HCT116 (cell line): ENCODE measurements around the gene DSPP. TPM values are rescaled to one million over a fixed set of nuclear protein-coding genes. Genes with fewer than 3 reads are reported as not detected.

Experiments
- ATAC-seq: fragments of 200-7000 bp; cut with Tn5 transposase; 2 replicates; pipeline ENCODE4 v1.9.1; 2020; ENCODE audit warnings: mild to moderate bottlenecking, moderate library complexity
- BruUV-seq: library from RNA; stranded (reverse); fragments of 400-500 nt; replicated peaks from 2 replicates; lab custom pipeline; 2021; lab: Mats Ljungman, UMichigan
- CTCF ChIA-PET: fragments of 300-600 bp; sonication (Branson Sonifier 250); formaldehyde crosslinking; loops from one replicate; lab custom pipeline; 2021; ENCODE audit warnings: antibody characterized with exemption; lab: Charles Lee
- POLR2A ChIA-PET: fragments of 300-600, 350-600 bp; sonication (Branson Sonifier 250); formaldehyde crosslinking; loops from one replicate; lab custom pipeline; 2021; ENCODE audit warnings: antibody characterized with exemption; lab: Charles Lee
- RAD21 ChIA-PET, 2 experiments: fragments of 300-600 bp; sonication (Branson Sonifier 250); formaldehyde crosslinking; loops; one replicate each; lab custom pipeline; 2023; ENCODE audit warnings: low total read pairs in 2 of 2; ENCODE audit not compliant: uncharacterized antibody in 2 of 2, unreplicated experiment in 2 of 2, low non-redundant PET in 1 of 2; lab: Charles Lee
- DNase-seq: peaks from one replicate; pipeline ENCODE4 v3.0.0-alpha.2; 2010; ENCODE audit warnings: low read depth, low spot score
- H2AFZ ChIP-seq: fragments of 200-600 bp; shearing (Covaris generic), sonication (generic); 2 replicates; pipeline ENCODE4 v1.6.1; 2017; ENCODE audit warnings: low read depth, mixed run types, mixed read lengths, antibody characterized with exemption, low read length; ENCODE audit not compliant: poor library complexity, severe bottlenecking
- H3K27ac ChIP-seq: 2 replicates; pipeline ENCODE4 v1.5.1; 2012; ENCODE audit warnings: low read depth, low read length
- H3K27me3 ChIP-seq: fragments of 200-600 bp; sonication (generic); 2 replicates; pipeline ENCODE4 v1.6.1; 2016; ENCODE audit warnings: mixed run types, low read length, mixed read lengths; ENCODE audit not compliant: insufficient read depth
- H3K36me3 ChIP-seq, 2 experiments: fragments of 200-500 bp in 1 of 2; fragments of 200-600 bp in 1 of 2; sonication (Bioruptor generic) in 1 of 2; sonication (generic) in 1 of 2; 2 replicates each; pipeline versions ENCODE4 v1.5.1 to v1.6.1; 2014 to 2016; ENCODE audit warnings: low read length in 2 of 2, inconsistent platforms in 1 of 2, mixed read lengths in 1 of 2, mixed run types in 1 of 2; ENCODE audit not compliant: insufficient read depth in 2 of 2, control insufficient read depth in 1 of 2
- H3K4me1 ChIP-seq, 2 experiments: fragments of 200-600 bp in 1 of 2; sonication (generic) in 1 of 2; 2 replicates each; pipeline versions ENCODE4 v1.5.1 to v1.6.1; 2012 to 2017; ENCODE audit warnings: low read length in 2 of 2, inconsistent platforms in 1 of 2, mild to moderate bottlenecking in 1 of 2, mixed read lengths in 1 of 2, mixed run types in 1 of 2, moderate library complexity in 1 of 2; ENCODE audit not compliant: insufficient read depth in 2 of 2, control insufficient read depth in 1 of 2
- H3K4me2 ChIP-seq: fragments of 200-600 bp; sonication (generic); 2 replicates; pipeline ENCODE4 v1.6.1; 2017; ENCODE audit warnings: mixed run types, low read length, mixed read lengths
- H3K4me3 ChIP-seq, 2 experiments: fragments of 200-600 bp in 1 of 2; sonication (generic) in 1 of 2; replicated peaks in 1 of 2; 2 replicates each; pipeline ENCODE4 v1.5.1; 2011 to 2016; ENCODE audit warnings: low read length in 2 of 2, control low read depth in 1 of 2, low read depth in 1 of 2, mild to moderate bottlenecking in 1 of 2, mixed read lengths in 1 of 2, mixed run types in 1 of 2
- H3K79me2 ChIP-seq: fragments of 200-600 bp; sonication (generic); 2 replicates; pipeline ENCODE4 v1.6.1; 2017; ENCODE audit warnings: mild to moderate bottlenecking, mixed run types, low read length, moderate library complexity, mixed read lengths; ENCODE audit not compliant: insufficient read depth
- H3K9ac ChIP-seq: fragments of 200-600 bp; sonication (generic); 2 replicates; pipeline ENCODE4 v1.6.1; 2016; ENCODE audit warnings: low read length, mixed read lengths
- H3K9me2 ChIP-seq: fragments of 200-600 bp; sonication (generic), shearing (Covaris generic); 2 replicates; pipeline ENCODE4 v1.6.1; 2017; ENCODE audit warnings: mixed run types, mild to moderate bottlenecking, moderate library complexity; ENCODE audit not compliant: insufficient read depth
- H3K9me3 ChIP-seq, 2 experiments: fragments of 200-500 bp in 1 of 2; fragments of 200-600 bp in 1 of 2; sonication (Bioruptor generic) in 1 of 2; sonication (generic) in 1 of 2; 2 replicates each; pipeline ENCODE4 v1.6.1; 2014 to 2017; ENCODE audit warnings: low read length in 2 of 2, mixed read lengths in 2 of 2, inconsistent platforms in 1 of 2, low read depth in 1 of 2, mild to moderate bottlenecking in 1 of 2, mixed run types in 1 of 2, moderate library complexity in 1 of 2; ENCODE audit not compliant: control insufficient read depth in 1 of 2, insufficient read depth in 1 of 2
- H4K20me1 ChIP-seq: fragments of 200-600 bp; sonication (generic), shearing (Covaris generic); 2 replicates; pipeline ENCODE4 v1.6.1; 2017; ENCODE audit warnings: mixed run types, mild to moderate bottlenecking, moderate library complexity; ENCODE audit not compliant: insufficient read depth
- CTCF ChIP-seq, 3 experiments: fragments of 200-600 bp in 1 of 3; sonication (generic) in 1 of 3; IDR thresholded peaks in 2 of 3; conservative IDR thresholded peaks in 1 of 3; 2 replicates each; pipeline ENCODE4 v1.5.1; 2012 to 2017; ENCODE audit warnings: low read depth in 2 of 3, low read length in 2 of 3, antibody characterized with exemption in 1 of 3, borderline replicate concordance in 1 of 3, control low read depth in 1 of 3, mild to moderate bottlenecking in 1 of 3, mixed read lengths in 1 of 3, mixed run types in 1 of 3, moderate library complexity in 1 of 3; ENCODE audit not compliant: insufficient read depth in 1 of 3
- EGR1 ChIP-seq: IDR thresholded peaks from 2 replicates; pipeline ENCODE4 v1.6.1; 2012; ENCODE audit warnings: low read depth
- ELF1 ChIP-seq: IDR thresholded peaks from 2 replicates; pipeline ENCODE4 v1.6.1; 2012; ENCODE audit warnings: low read depth, borderline replicate concordance
- EZH2 ChIP-seq: fragments of 200-600 bp; sonication (generic); IDR thresholded peaks from 2 replicates; pipeline ENCODE4 v1.6.1; 2017; ENCODE audit warnings: antibody characterized with exemption, mixed run types
- JUND ChIP-seq: IDR thresholded peaks from 2 replicates; pipeline ENCODE4 v1.6.1; 2012
- MAX ChIP-seq: IDR thresholded peaks from 2 replicates; pipeline ENCODE4 v1.6.1; 2012
- POLR2AphosphoS5 ChIP-seq: IDR thresholded peaks from 2 replicates; pipeline ENCODE4 v1.6.1; 2011; ENCODE audit warnings: mild to moderate bottlenecking, low read depth, low read length, moderate library complexity
- REST ChIP-seq: IDR thresholded peaks from 2 replicates; pipeline ENCODE4 v1.6.1; 2012; ENCODE audit warnings: low read depth
- ZBTB33 ChIP-seq: IDR thresholded peaks from 2 replicates; pipeline ENCODE4 v1.6.1; 2011; ENCODE audit warnings: mild to moderate bottlenecking, low read length, moderate library complexity; ENCODE audit not compliant: insufficient replicate concordance; ENCODE audit errors: extremely low read depth
- ZFX ChIP-seq: fragments of 450-650 bp; IDR thresholded peaks from 2 replicates; pipeline ENCODE4 v1.6.1; 2017
- ZNF274 ChIP-seq: fragments of 200-500 bp; sonication (Bioruptor generic); IDR thresholded peaks from 2 replicates; pipeline ENCODE4 v1.6.1; 2014; ENCODE audit warnings: mild to moderate bottlenecking, low read depth, low read length, inconsistent platforms
- intact Hi-C: fragments of 100-400 bp; cut with micrococcal nuclease; formaldehyde crosslinking; loops from 2 replicates; pipeline ENCODE4 v1.10.0; 2022
- total RNA-seq: library from RNA; stranded (reverse); gene quantifications from one replicate; pipeline ENCODE4 v1.2.1, GENCODE V29; 2021; ENCODE audit not compliant: unreplicated experiment

DSPP gene
- total RNA-seq, 1 experiment from 2014 or later: not detected

- Histone ChIP-seq H3K9me3 (no peaks in the 10 kb centered on the region), H3K9me2 (no peaks in the 10 kb centered on the region), H3K79me2 (no peaks in the 10 kb centered on the region), H3K36me3 (no peaks in the 10 kb centered on the region), H3K9ac (no peak overlapping the region), H2AFZ (no peak overlapping the region), H3K4me1 (no peaks in the 10 kb centered on the region), H3K4me3 (no peak overlapping the region), H4K20me1 (no peaks in the 10 kb centered on the region), H3K27ac (no peak overlapping the region), H3K27me3 (no peaks in the 10 kb centered on the region), H3K4me2 (no peak overlapping the region)
- TF ChIP-seq JUND (no peak), ELF1 (no peak), MAX (no peak), POLR2AphosphoS5 (no peak), EGR1 (no peak), ZNF274 (no peak), REST (no peak), CTCF (IDR thresholded peaks at IDR 0.05 in 2 of 3, conservative IDR thresholded peaks at IDR 0.05 in 1 of 3; ENCODE audit: borderline replicate concordance in 1 of 3, insufficient read depth in 1 of 3, low read depth in 2 of 3, low read length in 2 of 3) (no peak), EZH2 (no peak), ZBTB33 (no peak), ZFX (no peak)
- DNase-seq: no peak
- intact Hi-C loops: no loop called here
- no TSS peak for BruUV-seq
- no peak for ATAC-seq
- POLR2A ChIA-PET: no interaction called here
- CTCF ChIA-PET: no interaction called here
- RAD21 ChIA-PET: no interaction called here
These were observed 24.0 kb upstream of the DSPP start for GRCh38 chr4:87584222-87584908.
